OCI-LY3 (cell line): ENCODE data around the gene MED17.

ENCODE experiments used
- CTCF ChIP-seq: fragments of 200-600, 300-600 bp; sonication (generic); IDR thresholded peaks from 2 replicates; pipeline ENCODE4 v1.5.1; 2014; ENCODE audit warnings: antibody characterized with exemption, low read length, low read depth
- EZH2phosphoT487 ChIP-seq: fragments of 200-600 bp; shearing (Covaris generic); IDR thresholded peaks from 2 replicates; pipeline ENCODE4 v1.6.1; 2018; ENCODE audit warnings: antibody characterized with exemption, mixed run types, low read depth

- peak; percentile 18 for TF ChIP-seq CTCF
- TF ChIP-seq EZH2phosphoT487 = no peak
Observed at GRCh38 chr11:93740730-93741093, 43.4 kb upstream of the MED17 start.
